NCI-H510A treated with DMSO at 0.1 percent for 48 hours (cell line): ENCODE data around the gene THSD7A.
A peak's percentile ranks its signal among the peaks of the same experiment; 100 is the strongest.

ENCODE experiments used
- DNase-seq: peaks from one replicate; lab custom pipeline; 2025; lab: John Stamatoyannopoulos, UW

THSD7A gene

GRCh38 chr7:11412036-11412435 is 420.0 kb downstream of the THSD7A start:
- no peak for DNase-seq

- DNase-seq, result no peak
These were observed 421.0 kb downstream of the THSD7A start for GRCh38 chr7:11410656-11411644.

- DNase-seq, result no peak
These were observed 427.6 kb downstream of the THSD7A start for GRCh38 chr7:11404355-11404754.

- DNase-seq, result no peak
These were observed 428.2 kb downstream of the THSD7A start for GRCh38 chr7:11403781-11404180.

- DNase-seq, result no peak
These were observed 437.6 kb downstream of the THSD7A start for GRCh38 chr7:11394438-11394837.

- DNase-seq, result no peak
These were observed 452.4 kb downstream of the THSD7A start for GRCh38 chr7:11379641-11380040.

GRCh38 chr7:11376529-11376928 is 455.5 kb downstream of the THSD7A start:
- no peak for DNase-seq

- DNase-seq, result no peak
These were observed 457.4 kb downstream of the THSD7A start for GRCh38 chr7:11374629-11375028.

GRCh38 chr7:11373546-11374142 is 458.4 kb downstream of the THSD7A start:
- DNase-seq, result peak; percentile 18

- no peak for DNase-seq
These were observed 462.3 kb downstream of the THSD7A start for GRCh38 chr7:11369696-11370095.

GRCh38 chr7:11366118-11366517 is 465.9 kb downstream of the THSD7A start:
- DNase-seq, result no peak

- DNase-seq, result no peak
These were observed 473.4 kb downstream of the THSD7A start for GRCh38 chr7:11358637-11359036.

- DNase-seq, result no peak
These were observed 476.5 kb downstream of the THSD7A start for GRCh38 chr7:11355399-11356005.

- DNase-seq, result no peak
These were observed 485.7 kb downstream of the THSD7A start for GRCh38 chr7:11346302-11346701.

- DNase-seq, result no peak
These were observed 486.4 kb downstream of the THSD7A start for GRCh38 chr7:11345621-11346020.

- DNase-seq, result peak; percentile 59
These were observed 488.1 kb downstream of the THSD7A start for GRCh38 chr7:11343818-11344413.

GRCh38 chr7:11343136-11343535 is 488.9 kb downstream of the THSD7A start:
- DNase-seq, result no peak

GRCh38 chr7:11341285-11341944 is 490.6 kb downstream of the THSD7A start:
- peak; percentile 73 for DNase-seq

GRCh38 chr7:11336432-11336831 is 495.6 kb downstream of the THSD7A start:
- DNase-seq, result no peak

GRCh38 chr7:11335947-11336346 is 496.1 kb downstream of the THSD7A start:
- DNase-seq, result no peak

- DNase-seq, result no peak
These were observed 499.2 kb downstream of the THSD7A start for GRCh38 chr7:11332865-11333228.
